ENCODE data around the gene NPAS4. TPM values are rescaled to one million over a fixed set of nuclear protein-coding genes. Genes with fewer than 3 reads are reported as not detected.

NPAS4 gene
- total and polyA plus RNA-seq, 3 donors from 2014 or later: 0.09 to 1.4 (median 0.50) TPM

- intact Hi-C loops (cut with DNase I; ENCODE audit: low total_unique reads): no loop called here
- no peaks in the 10 kb centered on the region for H3K9me3 ChIP-seq
- H3K4me3 ChIP-seq: no peak overlapping the region
- no peak overlapping the region for H3K27ac ChIP-seq
- no peaks in the 10 kb centered on the region for H3K4me1 ChIP-seq
- no peaks in the 10 kb centered on the region for H3K36me3 ChIP-seq (ENCODE audit: low read depth, missing control alignments)
- TF ChIP-seq POLR2A (IDR thresholded peaks at IDR 0.05) (no peak), CTCF (IDR thresholded peaks at IDR 0.05) (no peak)
- H3K27me3 ChIP-seq: no peaks in the 10 kb centered on the region
- DNase-seq: no peak
Measured at GRCh38 chr11:66447012-66447411, 26.2 kb downstream of the NPAS4 start.

GRCh38 chr11:66448523-66448922 lies 27.7 kb downstream of the NPAS4 start:
- TF ChIP-seq CTCF (IDR thresholded peaks at IDR 0.05): no peak
- no peaks in the 10 kb centered on the region for H3K36me3 ChIP-seq (ENCODE audit: low read depth, missing control alignments)
- WGBS, 2 donors: 79 to 82% methylated on average over 4 of the region's 4 CpGs
- no peak for DNase-seq
- H3K27ac ChIP-seq: no peak overlapping the region
- H3K9me3 ChIP-seq: no peaks in the 10 kb centered on the region
- no peaks in the 10 kb centered on the region for H3K27me3 ChIP-seq
- H3K4me1 ChIP-seq: no peaks in the 10 kb centered on the region
- intact Hi-C loops (cut with DNase I; ENCODE audit: low total_unique reads): no loop called here
- no peak overlapping the region for H3K4me3 ChIP-seq

GRCh38 chr11:66450560-66450959 lies 29.7 kb downstream of the NPAS4 start:
- Histone ChIP-seq H3K36me3 (ENCODE audit: low read depth, missing control alignments) (no peaks in the 10 kb centered on the region), H3K9me3 (no peaks in the 10 kb centered on the region), H3K4me3 (no peak overlapping the region), H3K4me1 (no peaks in the 10 kb centered on the region), H3K27ac (no peak overlapping the region), H3K27me3 (no peaks in the 10 kb centered on the region)
- intact Hi-C loops (cut with DNase I; ENCODE audit: low total_unique reads): no loop called here
- WGBS, 2 donors: 73 to 88% methylated on average over 4 of the region's 4 CpGs
- DNase-seq: no peak
- TF ChIP-seq CTCF (IDR thresholded peaks at IDR 0.05) (no peak), POLR2A (IDR thresholded peaks at IDR 0.05) (no peak)

- 86 to 92% methylated on average over 4 of the region's 4 CpGs for WGBS, 2 donors
- TF ChIP-seq POLR2A (IDR thresholded peaks at IDR 0.05) (no peak), CTCF (IDR thresholded peaks at IDR 0.05) (no peak)
- H3K4me1 ChIP-seq: no peaks in the 10 kb centered on the region
- no peaks in the 10 kb centered on the region for H3K27me3 ChIP-seq
- no peak for DNase-seq
- no peaks in the 10 kb centered on the region for H3K9me3 ChIP-seq
- intact Hi-C loops (cut with DNase I; ENCODE audit: low total_unique reads): no loop called here
- H3K4me3 ChIP-seq: no peak overlapping the region
- no peaks in the 10 kb centered on the region for H3K36me3 ChIP-seq (ENCODE audit: low read depth, missing control alignments)
- H3K27ac ChIP-seq: no peak overlapping the region
Measured at GRCh38 chr11:66451663-66452062, 30.8 kb downstream of the NPAS4 start.

GRCh38 chr11:66454247-66454646 lies 33.4 kb downstream of the NPAS4 start:
- TF ChIP-seq POLR2A (IDR thresholded peaks at IDR 0.05) (no peak), CTCF (IDR thresholded peaks at IDR 0.05) (no peak)
- no peak overlapping the region for H3K4me3 ChIP-seq
- no peaks in the 10 kb centered on the region for H3K4me1 ChIP-seq
- H3K27ac ChIP-seq: no peak overlapping the region
- H3K9me3 ChIP-seq: no peaks in the 10 kb centered on the region
- H3K27me3 ChIP-seq: no peaks in the 10 kb centered on the region
- H3K36me3 ChIP-seq (ENCODE audit: low read depth, missing control alignments): no peaks in the 10 kb centered on the region
- DNase-seq: no peak
- intact Hi-C loops (cut with DNase I; ENCODE audit: low total_unique reads): no loop called here
- 47 to 51% methylated on average over 6 of the region's 6 CpGs for WGBS, 2 donors

Data from testis (tissue), 3 donors.